ENCODE data around the gene GYS2. TPM values are rescaled to one million over a fixed set of nuclear protein-coding genes. Genes with fewer than 3 reads are reported as not detected.

GYS2 gene
- total RNA-seq, 4 donors from 2014 or later = 0.16 TPM; not detected in 3

- no peak for DNase-seq
- H3K27ac ChIP-seq = no peak overlapping the region
- H3K27me3 ChIP-seq = no peaks in the 10 kb centered on the region
- in situ Hi-C loops (cut with MboI; ENCODE audit: low pct_ligation_motif_present in 1 of 4, low pct_unique_long_range_greater_than_20kb in 1 of 4, low sequenced_read_pairs in 3 of 4) = no loop called here
- H3K4me3 ChIP-seq = no peak overlapping the region
- WGBS, 2 donors (ENCODE audit: low coverage in 1 of 2) = 75 to 86% methylated on average over 2 to 4 of the region's 4 CpGs
- no peaks in the 10 kb centered on the region for H3K36me3 ChIP-seq
- intact Hi-C loops (cut with DNase I; ENCODE audit: low total_unique reads) = no loop called here
- TF ChIP-seq POLR2AphosphoS5 (IDR thresholded peaks at IDR 0.05) (no peak), CTCF (IDR thresholded peaks at IDR 0.05) (no peak), POLR2A (IDR thresholded peaks at IDR 0.05) (no peak), EP300 (IDR thresholded peaks at IDR 0.05; ENCODE audit: low read depth) (no peak)
- no peaks in the 10 kb centered on the region for H3K9me3 ChIP-seq
- H3K4me1 ChIP-seq = no peaks in the 10 kb centered on the region
Observed at GRCh38 chr12:21568115-21568514, 36.5 kb downstream of the GYS2 start.

- 88 to 96% methylated on average over 3 of the region's 3 CpGs for WGBS, 2 donors (ENCODE audit: low coverage in 1 of 2)
- TF ChIP-seq EP300 (IDR thresholded peaks at IDR 0.05; ENCODE audit: low read depth) = no peak
- TF ChIP-seq POLR2A (IDR thresholded peaks at IDR 0.05) = no peak
- TF ChIP-seq CTCF (IDR thresholded peaks at IDR 0.05) = no peak
- TF ChIP-seq POLR2AphosphoS5 (IDR thresholded peaks at IDR 0.05) = no peak
- no peaks in the 10 kb centered on the region for H3K27me3 ChIP-seq
- intact Hi-C loops (cut with DNase I; ENCODE audit: low total_unique reads) (no loop called here), in situ Hi-C loops (cut with MboI; ENCODE audit: low pct_ligation_motif_present in 1 of 4, low pct_unique_long_range_greater_than_20kb in 1 of 4, low sequenced_read_pairs in 3 of 4) (no loop called here)
- H3K4me1 ChIP-seq = no peaks in the 10 kb centered on the region
- DNase-seq = no peak
- H3K9me3 ChIP-seq = no peaks in the 10 kb centered on the region
- no peak overlapping the region for H3K4me3 ChIP-seq
- no peaks in the 10 kb centered on the region for H3K36me3 ChIP-seq
- H3K27ac ChIP-seq = no peak overlapping the region
Observed at GRCh38 chr12:21566907-21567394, 37.7 kb downstream of the GYS2 start.

- TF ChIP-seq EP300 (IDR thresholded peaks at IDR 0.05; ENCODE audit: low read depth) = no peak
- TF ChIP-seq CTCF (IDR thresholded peaks at IDR 0.05) = no peak
- TF ChIP-seq POLR2AphosphoS5 (IDR thresholded peaks at IDR 0.05) = no peak
- no peak for TF ChIP-seq POLR2A (IDR thresholded peaks at IDR 0.05)
- Histone ChIP-seq H3K27ac (no peak overlapping the region), H3K27me3 (no peaks in the 10 kb centered on the region), H3K9me3 (no peaks in the 10 kb centered on the region), H3K4me1 (no peaks in the 10 kb centered on the region), H3K4me3 (no peak overlapping the region), H3K36me3 (no peaks in the 10 kb centered on the region)
- intact Hi-C loops (cut with DNase I; ENCODE audit: low total_unique reads) = no loop called here
- 72 to 77% methylated on average over 5 of the region's 5 CpGs for WGBS, 2 donors (ENCODE audit: low coverage in 1 of 2)
- DNase-seq = no peak
- in situ Hi-C loops (cut with MboI; ENCODE audit: low pct_ligation_motif_present in 1 of 4, low pct_unique_long_range_greater_than_20kb in 1 of 4, low sequenced_read_pairs in 3 of 4) = no loop called here
Observed at GRCh38 chr12:21566223-21566906, 38.3 kb downstream of the GYS2 start.

GRCh38 chr12:21562859-21563258 lies 41.8 kb downstream of the GYS2 start:
- DNase-seq = no peak
- 13 to 40% methylated on average over 2 of the region's 2 CpGs for WGBS, 2 donors (ENCODE audit: low coverage in 1 of 2)
- no peaks in the 10 kb centered on the region for H3K36me3 ChIP-seq
- no peak for TF ChIP-seq POLR2AphosphoS5 (IDR thresholded peaks at IDR 0.05)
- no peak for TF ChIP-seq POLR2A (IDR thresholded peaks at IDR 0.05)
- no peak for TF ChIP-seq EP300 (IDR thresholded peaks at IDR 0.05; ENCODE audit: low read depth)
- no peaks in the 10 kb centered on the region for H3K27me3 ChIP-seq
- H3K9me3 ChIP-seq = no peaks in the 10 kb centered on the region
- H3K4me1 ChIP-seq = no peaks in the 10 kb centered on the region
- no peak overlapping the region for H3K27ac ChIP-seq
- H3K4me3 ChIP-seq = no peak overlapping the region
- intact Hi-C loops (cut with DNase I; ENCODE audit: low total_unique reads) (no loop called here), in situ Hi-C loops (cut with MboI; ENCODE audit: low pct_ligation_motif_present in 1 of 4, low pct_unique_long_range_greater_than_20kb in 1 of 4, low sequenced_read_pairs in 3 of 4) (no loop called here)
